Ishikawa (cell line): ENCODE data around the gene ABCG1.

Experiments used
- CEBPB ChIP-seq: IDR thresholded peaks from 2 replicates; pipeline ENCODE4 v1.6.1; 2012
- CREB1 ChIP-seq: IDR thresholded peaks from 2 replicates; pipeline ENCODE4 v1.6.1; 2012; ENCODE audit warnings: low read depth
- EGR1 ChIP-seq: IDR thresholded peaks from 2 replicates; pipeline ENCODE4 v1.6.1; 2012
- EP300 ChIP-seq: IDR thresholded peaks from 2 replicates; pipeline ENCODE4 v1.6.1; 2012; ENCODE audit warnings: borderline replicate concordance
- FOXM1 ChIP-seq: IDR thresholded peaks from 2 replicates; pipeline ENCODE4 v1.6.1; 2012; ENCODE audit warnings: low read depth, borderline replicate concordance
- NFIC ChIP-seq: IDR thresholded peaks from 2 replicates; pipeline ENCODE4 v1.6.1; 2012
- RAD21 ChIP-seq: IDR thresholded peaks from 2 replicates; pipeline ENCODE4 v1.6.1; 2012; ENCODE audit warnings: low read depth
- TAF1 ChIP-seq: IDR thresholded peaks from 2 replicates; pipeline ENCODE4 v1.6.1; 2012; ENCODE audit warnings: low read depth, mild to moderate bottlenecking
- TCF12 ChIP-seq: IDR thresholded peaks from 2 replicates; pipeline ENCODE4 v1.6.1; 2012; ENCODE audit warnings: low read depth
- TEAD4 ChIP-seq: IDR thresholded peaks from 2 replicates; pipeline ENCODE4 v1.6.1; 2012
- YY1 ChIP-seq: IDR thresholded peaks from 2 replicates; pipeline ENCODE4 v1.6.1; 2012; ENCODE audit warnings: low read depth
- ZBTB7A ChIP-seq: IDR thresholded peaks from 2 replicates; pipeline ENCODE4 v1.6.1; 2012; ENCODE audit warnings: low read depth
- TF ChIP-seq, protein P1 (sequence below): IDR thresholded peaks from 2 replicates; pipeline ENCODE4 v1.6.1; 2012
- TF ChIP-seq, protein P2 (sequence below): IDR thresholded peaks from 2 replicates; pipeline ENCODE4 v1.6.1; 2012; ENCODE audit warnings: low read depth, mild to moderate bottlenecking
- TF ChIP-seq, protein P3 (sequence below): IDR thresholded peaks from 2 replicates; pipeline ENCODE4 v1.6.1; 2012

Gene ABCG1

DNA sequence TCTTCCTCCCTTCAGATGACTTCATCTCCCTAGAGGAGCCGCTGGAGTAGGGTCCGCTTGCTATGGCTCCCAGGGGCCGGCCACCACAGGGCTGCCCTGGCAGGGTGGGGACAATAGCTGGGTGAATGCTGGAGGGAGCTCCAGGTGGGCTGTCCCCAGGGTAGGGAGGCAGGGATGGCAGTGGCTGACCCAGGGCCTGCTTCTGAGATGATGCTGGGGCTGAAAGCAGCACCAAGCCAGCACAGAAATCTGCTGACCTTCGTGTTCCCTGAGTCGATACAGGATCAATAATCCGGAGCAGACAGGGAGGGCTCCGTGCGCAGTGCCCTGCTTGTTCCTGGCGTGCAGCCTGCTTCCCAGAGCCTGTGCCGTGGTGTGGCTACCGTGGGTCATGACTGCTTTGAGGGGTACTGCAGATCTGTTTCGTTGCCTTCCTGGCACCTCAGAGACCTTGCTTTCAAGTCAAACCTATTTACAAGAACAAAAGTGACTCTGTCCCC lies 62.3 kb downstream of the ABCG1 start:
- TF ChIP-seq, protein P1, sequence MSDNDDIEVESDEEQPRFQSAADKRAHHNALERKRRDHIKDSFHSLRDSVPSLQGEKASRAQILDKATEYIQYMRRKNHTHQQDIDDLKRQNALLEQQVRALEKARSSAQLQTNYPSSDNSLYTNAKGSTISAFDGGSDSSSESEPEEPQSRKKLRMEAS: no peak
- no peak for TF ChIP-seq CEBPB
- no peak for TF ChIP-seq EGR1
- TF ChIP-seq TCF12: no peak
- TF ChIP-seq TEAD4: no peak
- TF ChIP-seq, protein P2, sequence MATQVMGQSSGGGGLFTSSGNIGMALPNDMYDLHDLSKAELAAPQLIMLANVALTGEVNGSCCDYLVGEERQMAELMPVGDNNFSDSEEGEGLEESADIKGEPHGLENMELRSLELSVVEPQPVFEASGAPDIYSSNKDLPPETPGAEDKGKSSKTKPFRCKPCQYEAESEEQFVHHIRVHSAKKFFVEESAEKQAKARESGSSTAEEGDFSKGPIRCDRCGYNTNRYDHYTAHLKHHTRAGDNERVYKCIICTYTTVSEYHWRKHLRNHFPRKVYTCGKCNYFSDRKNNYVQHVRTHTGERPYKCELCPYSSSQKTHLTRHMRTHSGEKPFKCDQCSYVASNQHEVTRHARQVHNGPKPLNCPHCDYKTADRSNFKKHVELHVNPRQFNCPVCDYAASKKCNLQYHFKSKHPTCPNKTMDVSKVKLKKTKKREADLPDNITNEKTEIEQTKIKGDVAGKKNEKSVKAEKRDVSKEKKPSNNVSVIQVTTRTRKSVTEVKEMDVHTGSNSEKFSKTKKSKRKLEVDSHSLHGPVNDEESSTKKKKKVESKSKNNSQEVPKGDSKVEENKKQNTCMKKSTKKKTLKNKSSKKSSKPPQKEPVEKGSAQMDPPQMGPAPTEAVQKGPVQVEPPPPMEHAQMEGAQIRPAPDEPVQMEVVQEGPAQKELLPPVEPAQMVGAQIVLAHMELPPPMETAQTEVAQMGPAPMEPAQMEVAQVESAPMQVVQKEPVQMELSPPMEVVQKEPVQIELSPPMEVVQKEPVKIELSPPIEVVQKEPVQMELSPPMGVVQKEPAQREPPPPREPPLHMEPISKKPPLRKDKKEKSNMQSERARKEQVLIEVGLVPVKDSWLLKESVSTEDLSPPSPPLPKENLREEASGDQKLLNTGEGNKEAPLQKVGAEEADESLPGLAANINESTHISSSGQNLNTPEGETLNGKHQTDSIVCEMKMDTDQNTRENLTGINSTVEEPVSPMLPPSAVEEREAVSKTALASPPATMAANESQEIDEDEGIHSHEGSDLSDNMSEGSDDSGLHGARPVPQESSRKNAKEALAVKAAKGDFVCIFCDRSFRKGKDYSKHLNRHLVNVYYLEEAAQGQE: no peak

DNA sequence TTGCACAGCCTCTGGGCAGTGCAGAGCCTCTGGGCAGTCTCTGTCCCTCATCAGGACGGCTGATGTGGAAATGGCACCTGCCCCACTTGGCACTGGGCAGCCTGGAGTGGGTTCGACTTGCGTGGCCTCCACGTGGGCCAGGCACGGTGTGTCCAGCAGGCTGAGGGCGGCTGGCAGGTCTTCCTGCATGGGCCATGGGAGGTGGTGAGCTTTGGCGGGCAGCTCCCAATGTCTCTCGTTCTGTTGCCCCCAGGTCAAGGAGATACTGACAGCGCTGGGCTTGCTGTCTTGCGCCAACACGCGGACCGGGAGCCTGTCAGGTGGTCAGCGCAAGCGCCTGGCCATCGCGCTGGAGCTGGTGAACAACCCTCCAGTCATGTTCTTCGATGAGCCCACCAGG lies 63.1 kb downstream of the ABCG1 start:
- TF ChIP-seq EGR1 (no peak), FOXM1 (no peak), TEAD4 (no peak), CREB1 (no peak), EP300 (no peak), YY1 (no peak), TCF12 (no peak)
- TF ChIP-seq, protein P1: no peak

DNA sequence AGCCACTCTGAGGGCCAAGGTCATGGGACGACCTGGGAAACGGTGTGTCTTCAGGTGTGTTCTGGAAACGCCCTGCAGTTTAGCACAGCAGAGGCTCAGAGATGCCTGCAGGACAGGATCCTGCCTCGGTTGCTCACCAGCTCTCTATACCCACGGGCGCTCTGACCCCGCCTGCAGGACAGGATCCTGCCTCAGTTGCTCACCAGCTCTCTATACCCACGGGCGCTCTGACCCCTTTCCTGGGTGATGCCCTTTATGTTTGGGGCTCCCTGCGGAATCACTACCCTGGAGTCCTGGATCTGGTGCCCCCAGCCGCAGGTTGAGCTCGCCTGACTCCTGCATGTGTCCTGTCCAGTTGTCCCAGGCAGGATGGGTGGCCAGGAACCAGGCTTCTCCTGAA lies 63.8 kb downstream of the ABCG1 start:
- TF ChIP-seq EP300: no peak
- no peak for TF ChIP-seq CEBPB
- TF ChIP-seq EGR1: no peak
- TF ChIP-seq NFIC: no peak
- TF ChIP-seq, protein P3, sequence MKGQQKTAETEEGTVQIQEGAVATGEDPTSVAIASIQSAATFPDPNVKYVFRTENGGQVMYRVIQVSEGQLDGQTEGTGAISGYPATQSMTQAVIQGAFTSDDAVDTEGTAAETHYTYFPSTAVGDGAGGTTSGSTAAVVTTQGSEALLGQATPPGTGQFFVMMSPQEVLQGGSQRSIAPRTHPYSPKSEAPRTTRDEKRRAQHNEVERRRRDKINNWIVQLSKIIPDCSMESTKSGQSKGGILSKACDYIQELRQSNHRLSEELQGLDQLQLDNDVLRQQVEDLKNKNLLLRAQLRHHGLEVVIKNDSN: no peak
- no peak for TF ChIP-seq TCF12
- no peak for TF ChIP-seq TEAD4
- TF ChIP-seq CREB1: no peak
- TF ChIP-seq, protein P1: no peak
- TF ChIP-seq ZBTB7A: no peak
- TF ChIP-seq RAD21: no peak

DNA sequence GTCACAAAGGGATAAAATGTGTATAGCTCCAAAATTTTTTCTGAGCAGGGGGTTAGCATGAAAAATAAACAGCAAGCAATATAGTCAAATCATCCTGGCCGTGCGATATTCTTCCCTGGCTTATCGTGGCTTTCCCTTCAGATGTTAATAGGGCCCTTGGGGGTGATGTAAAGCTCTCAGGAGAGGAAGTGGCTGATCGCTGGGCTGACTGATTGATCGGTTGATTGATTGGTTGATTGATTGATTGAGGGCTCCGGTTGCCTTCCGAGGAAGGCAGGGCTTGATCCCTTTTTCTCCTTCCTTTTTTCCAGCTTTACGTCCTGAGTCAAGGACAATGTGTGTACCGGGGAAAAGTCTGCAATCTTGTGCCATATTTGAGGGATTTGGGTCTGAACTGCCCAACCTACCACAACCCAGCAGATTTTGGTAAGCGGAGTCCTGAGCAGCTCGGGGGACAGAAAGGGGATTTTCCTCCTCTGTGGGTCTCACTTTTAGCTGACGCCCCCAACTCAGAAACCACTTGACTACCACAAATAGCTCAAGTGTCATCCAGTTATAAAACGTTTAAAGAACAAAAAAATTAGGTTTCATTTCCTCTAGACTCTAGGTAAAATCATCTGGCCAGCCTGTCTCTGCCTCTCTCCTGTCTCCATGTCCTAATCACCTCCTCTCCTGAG lies 66.8 kb downstream of the ABCG1 start:
- TF ChIP-seq RAD21 (no peak), EP300 (no peak), NFIC (no peak), ZBTB7A (no peak), TAF1 (no peak), TCF12 (no peak), FOXM1 (no peak), EGR1 (no peak), TEAD4 (no peak), CREB1 (no peak)
- TF ChIP-seq, protein P1: no peak
- TF ChIP-seq, protein P2: no peak
- TF ChIP-seq, protein P3: no peak

DNA sequence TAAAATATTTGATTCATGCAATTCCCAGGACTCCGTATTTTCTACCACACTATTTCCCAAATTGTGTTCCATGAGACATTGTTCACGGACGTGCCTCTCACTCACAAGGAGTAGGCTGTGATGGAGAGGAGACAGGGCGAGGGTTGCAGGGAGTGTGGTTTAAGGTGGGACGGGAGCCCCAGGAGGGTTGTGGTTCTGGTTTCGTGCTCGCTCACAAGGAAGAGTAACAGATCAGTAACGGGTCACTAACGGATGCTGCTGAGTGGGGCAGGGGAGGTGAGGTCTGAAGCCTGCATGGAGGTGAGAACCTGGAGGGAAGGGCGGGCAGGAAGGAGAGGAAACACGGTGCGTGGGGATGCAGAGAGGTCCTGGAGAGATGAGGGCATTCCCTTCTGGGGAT lies 67.5 kb downstream of the ABCG1 start:
- TF ChIP-seq, protein P3: no peak
- TF ChIP-seq YY1 (no peak), TCF12 (no peak), NFIC (no peak), TAF1 (no peak), CEBPB (no peak), RAD21 (no peak), CREB1 (no peak), TEAD4 (no peak), FOXM1 (no peak), ZBTB7A (no peak), EGR1 (no peak), EP300 (no peak)
- TF ChIP-seq, protein P1: no peak
- TF ChIP-seq, protein P2: no peak
